H1 (cell line): ENCODE results near the gene CCT6A. TPM values are rescaled to one million over a fixed set of nuclear protein-coding genes. Genes with fewer than 3 reads are reported as not detected.

ENCODE experiments used
- POLR2AphosphoS5 ChIP-seq: IDR thresholded peaks from 2 replicates; pipeline ENCODE4 v1.6.1; 2011; ENCODE audit warnings: low read depth, low read length
- polyA plus RNA-seq, 7 experiments: library from polyadenylated mRNA; depleted of rRNA in 3 of 7; stranded (reverse) in 5 of 7; unstranded in 2 of 7; fragments of >200 nt in 5 of 7; fragments of 200-250 nt in 2 of 7; gene quantifications; 1 replicate in 5 of 7; 2 replicates in 1 of 7; 4 replicates in 1 of 7; pipeline versions ENCODE4 v1.2.1 to v1.2.3, GENCODE V29; 2011 to 2013; ENCODE audit warnings: missing spikeins in 2 of 7, mixed read lengths in 2 of 7
- total RNA-seq: library from RNA; stranded (reverse); fragmentation: NEBNext Ultra II Directional; extraction: Animal tissue kit (Norgen Biotek cat#: 25700); gene quantifications from 2 replicates; pipeline ENCODE4 v1.2.1, GENCODE V29; 2021

Gene CCT6A
- total and polyA plus RNA-seq, 2 of the 8 experiments (the other 6 are each of a cell fraction or from before 2014, with no cell fraction given), result 201 to 272 TPM

DNA sequence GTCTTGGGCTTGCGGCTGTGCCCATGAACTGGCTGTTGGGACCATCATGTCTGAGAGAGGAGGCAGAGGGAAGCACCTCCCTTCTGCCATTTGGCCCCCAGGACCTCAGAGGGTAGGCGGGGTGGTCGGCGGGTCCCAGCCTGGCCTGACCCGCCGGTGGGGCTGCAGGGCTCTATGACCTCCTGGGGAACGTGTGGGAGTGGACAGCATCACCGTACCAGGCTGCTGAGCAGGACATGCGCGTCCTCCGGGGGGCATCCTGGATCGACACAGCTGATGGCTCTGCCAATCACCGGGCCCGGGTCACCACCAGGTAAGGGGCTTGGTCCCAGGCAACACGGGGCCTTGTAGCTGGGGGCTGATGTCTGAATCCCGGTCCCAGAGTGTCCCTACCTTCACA lies 26.6 kb downstream of the CCT6A start (continued):
- no peak for TF ChIP-seq POLR2AphosphoS5
- TF ChIP-seq, all 59 proteins: peak for 0
